Keratinocyte (primary cell): ENCODE data around the gene KLHL9. TPM values are rescaled to one million over a fixed set of nuclear protein-coding genes. Genes with fewer than 3 reads are reported as not detected.
"Not testable (repeated sequence)": the region's sequence is repeated elsewhere in the genome, so short reads cannot be mapped to it uniquely, and the experiment has no call there.

Experiments
- DNase-seq: peaks from one replicate; pipeline ENCODE4 v3.0.0-alpha.2; 2011; ENCODE audit warnings: low read depth, missing footprints, low spot score
- FAIRE-seq: peaks from 2 replicates; lab custom pipeline; 2011; peaks lifted over from hg19 to GRCh38; lab: Jason Lieb, UNC
- H2AFZ ChIP-seq: 2 replicates; pipeline ENCODE4 v1.6.0; 2012; ENCODE audit warnings: low read length, control low read depth, inconsistent platforms; ENCODE audit not compliant: control insufficient read depth
- H3K27ac ChIP-seq: 2 replicates; pipeline ENCODE4 v1.5.1; 2011; ENCODE audit warnings: low read length; ENCODE audit not compliant: control insufficient read depth, insufficient read depth
- H3K27me3 ChIP-seq: 3 replicates; pipeline ENCODE4 v1.6.0; 2011; ENCODE audit warnings: low read length; ENCODE audit not compliant: control insufficient read depth, insufficient read depth; ENCODE audit errors: extremely low read depth
- H3K36me3 ChIP-seq, 2 experiments: 2 replicates in 1 of 2; 3 replicates in 1 of 2; pipeline ENCODE4 v1.5.1; 2011; ENCODE audit warnings: low read length in 2 of 2, mild to moderate bottlenecking in 1 of 2; ENCODE audit not compliant: control insufficient read depth in 2 of 2, insufficient read depth in 2 of 2; ENCODE audit errors: extremely low read depth in 1 of 2
- H3K4me1 ChIP-seq: 3 replicates; pipeline ENCODE4 v1.5.1; 2011; ENCODE audit warnings: low read length; ENCODE audit not compliant: control insufficient read depth, insufficient read depth; ENCODE audit errors: extremely low read depth
- H3K4me2 ChIP-seq: 3 replicates; pipeline ENCODE4 v1.6.0; 2011; ENCODE audit warnings: low read depth, low read length; ENCODE audit not compliant: control insufficient read depth, insufficient read depth; ENCODE audit errors: extremely low read depth
- H3K4me3 ChIP-seq, 3 experiments: fragments of 200-600 bp in 1 of 3; sonication (generic) in 1 of 3; 2 replicates in 2 of 3; 3 replicates in 1 of 3; pipeline ENCODE4 v1.5.1; 2011 to 2016; ENCODE audit warnings: low read length in 3 of 3, mild to moderate bottlenecking in 3 of 3, control low read depth in 2 of 3, inconsistent platforms in 1 of 3, low read depth in 1 of 3, mixed read lengths in 1 of 3, mixed run types in 1 of 3, moderate library complexity in 1 of 3; ENCODE audit not compliant: control insufficient read depth in 2 of 3, insufficient read depth in 2 of 3; ENCODE audit errors: extremely low read depth in 1 of 3
- H3K79me2 ChIP-seq: 2 replicates; pipeline ENCODE4 v1.6.0; 2012; ENCODE audit warnings: low read length; ENCODE audit not compliant: control insufficient read depth, insufficient read depth
- H3K9ac ChIP-seq: 3 replicates; pipeline ENCODE4 v1.6.0; 2011; ENCODE audit warnings: low read length; ENCODE audit not compliant: control insufficient read depth, insufficient read depth; ENCODE audit errors: extremely low read depth
- H3K9me1 ChIP-seq: 3 replicates; pipeline ENCODE4 v1.6.0; 2011; ENCODE audit warnings: low read length; ENCODE audit not compliant: control insufficient read depth, insufficient read depth; ENCODE audit errors: extremely low read depth
- H3K9me3 ChIP-seq: 2 replicates; pipeline ENCODE4 v1.5.1; 2012; ENCODE audit warnings: low read depth, low read length; ENCODE audit not compliant: control insufficient read depth
- H4K20me1 ChIP-seq: 3 replicates; pipeline ENCODE4 v1.6.0; 2011; ENCODE audit warnings: low read length; ENCODE audit not compliant: control insufficient read depth, insufficient read depth; ENCODE audit errors: extremely low read depth
- EZH2 ChIP-seq: IDR thresholded peaks from one replicate; pipeline ENCODE4 v1.6.1; 2012; ENCODE audit warnings: inconsistent platforms, mild to moderate bottlenecking, low read length, moderate library complexity
- dilution Hi-C: fragments of 300-500 bp; cut with MboI; formaldehyde crosslinking; loops from one replicate; pipeline ENCODE4 v1.7.0; 2020; ENCODE audit warnings: low sequenced_read_pairs; ENCODE audit not compliant: extremely low pct_ligation_motif_present
- polyA plus RNA-seq, 5 experiments: library from polyadenylated mRNA; depleted of rRNA in 3 of 5; stranded (reverse) in 3 of 5; stranded (forward) in 1 of 5; unstranded in 1 of 5; fragments of >200 nt; gene quantifications; 1 replicate in 1 of 5; 2 replicates in 3 of 5; 3 replicates in 1 of 5; pipeline versions ENCODE4 v1.2.1 to v1.2.3, GENCODE V29; 2011 to 2012; ENCODE audit warnings: missing spikeins in 2 of 5, low read depth in 1 of 5, low replicate concordance in 1 of 5
- TF ChIP-seq, protein P1 (sequence below), 3 experiments: IDR thresholded peaks in 1 of 3; conservative IDR thresholded peaks in 1 of 3; optimal IDR thresholded peaks in 1 of 3; 2 replicates in 2 of 3; 3 replicates in 1 of 3; pipeline versions ENCODE3 to v1.5.1; 2011; ENCODE audit warnings: low read length in 3 of 3, mild to moderate bottlenecking in 3 of 3, moderate library complexity in 2 of 3, control low read depth in 1 of 3, inconsistent platforms in 1 of 3; ENCODE audit not compliant: insufficient read depth in 2 of 3; ENCODE audit errors: extremely low read depth in 1 of 3

The KLHL9 gene
- polyA plus RNA-seq, 1 donor (not counting 4 experiments of a cell fraction or from before 2014, with no cell fraction given): 18.7 TPM

DNA sequence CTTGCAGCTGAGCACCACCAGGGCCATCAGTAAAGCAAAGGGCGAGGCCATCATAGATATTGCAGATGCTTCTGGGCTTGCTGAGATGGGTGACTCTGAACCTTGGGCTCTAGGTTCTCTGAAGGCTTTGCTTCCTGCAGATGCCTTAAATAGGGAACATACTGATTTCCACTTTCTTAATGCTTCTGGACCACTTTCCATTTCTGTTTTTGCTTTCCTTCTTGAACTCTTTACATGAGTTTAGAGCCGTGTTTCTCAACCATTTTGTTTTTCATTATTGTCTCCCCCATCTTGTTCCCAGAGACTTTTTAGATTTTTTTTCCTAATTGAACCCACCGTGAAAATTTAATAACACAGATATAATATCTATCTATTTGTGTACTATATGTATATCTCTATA lies 32.8 kb upstream of the KLHL9 start, which contains the start of gene IFNA13:
TSS of gene IFNA13 (minus strand) at position 101 of the 400 bp plus-strand sequence. CDS start at position 54, 47 bp downstream.
- TF ChIP-seq, protein P1, sequence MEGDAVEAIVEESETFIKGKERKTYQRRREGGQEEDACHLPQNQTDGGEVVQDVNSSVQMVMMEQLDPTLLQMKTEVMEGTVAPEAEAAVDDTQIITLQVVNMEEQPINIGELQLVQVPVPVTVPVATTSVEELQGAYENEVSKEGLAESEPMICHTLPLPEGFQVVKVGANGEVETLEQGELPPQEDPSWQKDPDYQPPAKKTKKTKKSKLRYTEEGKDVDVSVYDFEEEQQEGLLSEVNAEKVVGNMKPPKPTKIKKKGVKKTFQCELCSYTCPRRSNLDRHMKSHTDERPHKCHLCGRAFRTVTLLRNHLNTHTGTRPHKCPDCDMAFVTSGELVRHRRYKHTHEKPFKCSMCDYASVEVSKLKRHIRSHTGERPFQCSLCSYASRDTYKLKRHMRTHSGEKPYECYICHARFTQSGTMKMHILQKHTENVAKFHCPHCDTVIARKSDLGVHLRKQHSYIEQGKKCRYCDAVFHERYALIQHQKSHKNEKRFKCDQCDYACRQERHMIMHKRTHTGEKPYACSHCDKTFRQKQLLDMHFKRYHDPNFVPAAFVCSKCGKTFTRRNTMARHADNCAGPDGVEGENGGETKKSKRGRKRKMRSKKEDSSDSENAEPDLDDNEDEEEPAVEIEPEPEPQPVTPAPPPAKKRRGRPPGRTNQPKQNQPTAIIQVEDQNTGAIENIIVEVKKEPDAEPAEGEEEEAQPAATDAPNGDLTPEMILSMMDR (optimal IDR thresholded peaks at IDR 0.05 in 1 of 3, IDR thresholded peaks at IDR 0.05 in 1 of 3, conservative IDR thresholded peaks at IDR 0.05 in 1 of 3; ENCODE audit: extremely low read depth in 1 of 3, insufficient read depth in 2 of 3, low read length in 3 of 3): no peak
- no peak for TF ChIP-seq EZH2
- no peak within 1 kb of the TSS for H3K4me2 ChIP-seq
- H2AFZ ChIP-seq: no peak within 1 kb of the TSS
- no peaks in the 10 kb centered on the region for H3K79me2 ChIP-seq
- no peaks in the 10 kb centered on the region for H3K9me1 ChIP-seq
- H3K4me1 ChIP-seq: no peaks in the 10 kb centered on the region
- H3K4me3 ChIP-seq: no peak within 1 kb of the TSS
- DNase-seq (no peak), FAIRE-seq (no peak)
- dilution Hi-C loops: no loop called here
- no peaks in the 10 kb centered on the region for H4K20me1 ChIP-seq
- peaks cover 23% of the 10 kb centered on the region for H3K27me3 ChIP-seq
- no peak within 1 kb of the TSS for H3K9ac ChIP-seq
- no peak within 1 kb of the TSS for H3K27ac ChIP-seq
- no peaks in the 10 kb centered on the region for H3K9me3 ChIP-seq
- H3K36me3 ChIP-seq: no peaks in the 10 kb centered on the region

DNA sequence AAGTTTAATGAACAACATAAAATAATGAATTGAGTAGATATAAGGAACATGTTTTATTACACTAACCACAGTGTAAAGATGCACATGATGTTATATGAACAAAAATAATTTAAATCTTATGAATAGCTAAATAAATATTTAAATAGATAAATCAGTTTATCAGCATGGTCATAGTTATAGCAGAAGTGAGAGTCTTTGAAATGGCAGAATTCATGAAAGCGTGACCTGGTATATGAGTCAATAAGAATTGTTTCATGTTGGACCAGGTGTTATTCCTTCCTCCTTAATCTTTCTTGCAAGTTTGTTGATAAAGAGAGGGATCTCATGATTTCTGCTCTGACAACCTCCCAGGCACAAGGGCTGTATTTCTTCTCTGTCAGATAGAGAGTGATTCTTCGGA lies 32.0 kb upstream of the KLHL9 start:
- H3K4me2 ChIP-seq, DNase-seq, H3K36me3 ChIP-seq, H3K9me1 ChIP-seq, H3K9me3 ChIP-seq, H3K79me2 ChIP-seq, H4K20me1 ChIP-seq, H3K27ac ChIP-seq, H3K4me1 ChIP-seq, dilution Hi-C loops, H3K4me3 ChIP-seq, H3K9ac ChIP-seq, H2AFZ ChIP-seq: not testable (repeated sequence)
- peak; percentile 57 for FAIRE-seq
- H3K27me3 ChIP-seq: peaks cover 22% of the 10 kb centered on the region

DNA sequence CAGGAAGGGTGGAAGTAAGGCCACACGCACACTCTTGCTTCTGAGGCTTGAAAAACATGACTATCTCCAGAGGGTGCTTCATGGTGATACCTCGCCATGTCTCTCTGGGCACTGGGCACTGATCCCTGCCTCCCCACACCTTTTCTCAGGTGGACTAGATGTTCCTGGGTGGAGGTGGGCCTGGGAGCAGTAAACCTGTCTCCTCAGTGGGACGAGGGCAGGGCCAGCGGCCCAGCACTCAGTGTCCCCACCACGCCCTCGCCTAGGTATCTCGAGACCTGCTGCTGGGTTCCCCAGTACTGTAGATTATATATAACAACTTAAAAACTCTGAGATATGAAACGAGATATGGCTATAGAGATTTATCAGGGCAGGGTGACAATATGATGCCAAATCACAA lies 27.1 kb upstream of the KLHL9 start:
- peaks cover 13% of the 10 kb centered on the region for H3K27me3 ChIP-seq
- no peak overlapping the region for H3K4me3 ChIP-seq
- no peak overlapping the region for H3K4me2 ChIP-seq
- H2AFZ ChIP-seq: no peak overlapping the region
- H3K36me3 ChIP-seq: no peaks in the 10 kb centered on the region
- no peak overlapping the region for H3K27ac ChIP-seq
- H3K9me3 ChIP-seq: no peaks in the 10 kb centered on the region
- H4K20me1 ChIP-seq: no peaks in the 10 kb centered on the region
- no peaks in the 10 kb centered on the region for H3K79me2 ChIP-seq
- no peak overlapping the region for H3K9ac ChIP-seq
- no peak for TF ChIP-seq EZH2
- TF ChIP-seq, protein P1 (optimal IDR thresholded peaks at IDR 0.05 in 1 of 3, IDR thresholded peaks at IDR 0.05 in 1 of 3, conservative IDR thresholded peaks at IDR 0.05 in 1 of 3; ENCODE audit: extremely low read depth in 1 of 3, insufficient read depth in 2 of 3, low read length in 3 of 3): no peak
- H3K4me1 ChIP-seq: no peaks in the 10 kb centered on the region
- dilution Hi-C loops: no loop called here
- DNase-seq: no peak
- no peaks in the 10 kb centered on the region for H3K9me1 ChIP-seq
- no peak for FAIRE-seq
